NT2/D1 (cell line): ENCODE data around the gene ZSWIM6.

Experiments
- DNase-seq: peaks from one replicate; pipeline ENCODE4 v3.0.0-alpha.2; 2011; ENCODE audit warnings: low read depth, low spot score
- H3K27me3 ChIP-seq: 2 replicates; pipeline ENCODE4 v1.6.0; 2011; ENCODE audit warnings: mild to moderate bottlenecking; ENCODE audit not compliant: insufficient read length, insufficient read depth
- H3K36me3 ChIP-seq: 2 replicates; pipeline ENCODE4 v1.6.1; 2011; ENCODE audit warnings: mild to moderate bottlenecking, low read length, mixed read lengths; ENCODE audit not compliant: insufficient read depth, insufficient read length
- H3K4me1 ChIP-seq: 2 replicates; pipeline ENCODE4 v1.5.1; 2011; ENCODE audit not compliant: insufficient read depth, insufficient read length
- H3K4me3 ChIP-seq: 2 replicates; pipeline ENCODE4 v1.5.1; 2011; ENCODE audit warnings: low read depth; ENCODE audit not compliant: insufficient read length
- H3K9ac ChIP-seq: 2 replicates; pipeline ENCODE4 v1.6.0; 2011; ENCODE audit warnings: low read depth; ENCODE audit not compliant: insufficient read length
- H3K9me3 ChIP-seq: 2 replicates; pipeline ENCODE4 v1.5.1; 2011; ENCODE audit warnings: mild to moderate bottlenecking, low read length; ENCODE audit not compliant: insufficient read depth
- SUZ12 ChIP-seq: IDR thresholded peaks from 2 replicates; pipeline ENCODE4 v1.6.1; 2011; ENCODE audit not compliant: insufficient read length, insufficient read depth; ENCODE audit errors: extremely low read depth
- YY1 ChIP-seq: IDR thresholded peaks from 2 replicates; pipeline ENCODE4 v1.6.1; 2011; ENCODE audit not compliant: insufficient read length, insufficient read depth
- ZNF274 ChIP-seq: IDR thresholded peaks from 2 replicates; pipeline ENCODE4 v1.6.1; 2011; ENCODE audit warnings: mild to moderate bottlenecking, low read depth, low read length

ZSWIM6 gene

DNA sequence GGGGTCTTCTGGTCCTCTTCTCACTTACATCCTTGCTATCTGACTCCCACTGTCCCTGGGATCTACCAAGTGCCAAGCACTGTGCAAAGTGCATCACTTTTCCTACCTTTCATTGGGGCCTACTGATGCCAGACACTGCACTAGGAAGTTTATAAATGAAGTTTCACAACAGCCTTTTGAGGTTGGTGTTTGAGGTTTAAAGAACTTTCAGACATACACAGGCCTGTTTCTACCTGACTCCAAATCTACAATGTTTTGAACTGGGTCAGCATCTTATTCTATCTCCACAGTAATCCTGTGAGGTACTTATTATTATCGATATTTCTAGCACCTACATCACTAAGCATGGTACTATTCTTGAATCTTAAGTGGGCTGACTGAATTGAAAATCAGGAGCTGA is 227.7 kb downstream of the ZSWIM6 start:
- Histone ChIP-seq H3K9ac (no peak overlapping the region), H3K4me1 (no peaks in the 10 kb centered on the region), H3K4me3 (no peak overlapping the region), H3K36me3 (no peaks in the 10 kb centered on the region), H3K27me3 (no peaks in the 10 kb centered on the region), H3K9me3 (0 out of 2 replicates have a peak, but pooled peaks cover 4% of the 10 kb centered on the region)
- TF ChIP-seq YY1 (no peak), ZNF274 (no peak), SUZ12 (no peak)
- no peak for DNase-seq

- Histone ChIP-seq H3K9me3 (no peaks in the 10 kb centered on the region), H3K27me3 (no peaks in the 10 kb centered on the region), H3K4me1 (no peaks in the 10 kb centered on the region), H3K36me3 (no peaks in the 10 kb centered on the region), H3K4me3 (no peak overlapping the region), H3K9ac (no peak overlapping the region)
- no peak for TF ChIP-seq ZNF274
- no peak for TF ChIP-seq YY1
- TF ChIP-seq SUZ12 = no peak
- DNase-seq = no peak
These were observed 231.3 kb downstream of the ZSWIM6 start for GRCh38 chr5:61563401-61563800.

GRCh38 chr5:61567337-61567736 is 235.3 kb downstream of the ZSWIM6 start:
- TF ChIP-seq YY1 (no peak), ZNF274 (no peak), SUZ12 (no peak)
- no peaks in the 10 kb centered on the region for H3K27me3 ChIP-seq

DNA sequence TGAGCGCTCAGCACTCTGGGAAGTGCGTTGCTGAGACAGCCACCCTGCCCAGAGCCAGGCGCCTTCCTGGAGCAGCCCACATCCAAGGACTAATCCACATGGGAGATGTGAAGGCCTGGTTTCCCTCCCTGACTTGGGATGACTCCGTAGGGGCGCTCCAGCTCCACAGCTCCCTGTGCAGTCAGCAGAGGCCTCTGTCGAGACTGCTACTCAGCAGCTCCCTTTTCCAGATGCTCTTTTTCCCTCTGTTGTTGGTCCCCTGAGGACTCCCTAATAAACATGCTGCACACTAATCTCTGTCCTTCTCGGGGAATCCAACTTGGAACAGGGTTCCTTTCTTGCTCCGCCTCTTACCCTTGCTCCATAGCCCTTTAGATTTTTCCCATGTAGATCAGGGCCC is 237.3 kb downstream of the ZSWIM6 start:
- Histone ChIP-seq H3K4me1 (no peaks in the 10 kb centered on the region), H3K9me3 (no peaks in the 10 kb centered on the region), H3K4me3 (no peak overlapping the region), H3K9ac (no peak overlapping the region), H3K36me3 (no peaks in the 10 kb centered on the region), H3K27me3 (no peaks in the 10 kb centered on the region)
- TF ChIP-seq YY1 (no peak), SUZ12 (no peak), ZNF274 (no peak)
- DNase-seq = no peak

More at GRCh38 chr5:61567337-61567736, 235.3 kb downstream of the ZSWIM6 start:
- H3K36me3 ChIP-seq = no peaks in the 10 kb centered on the region
- no peaks in the 10 kb centered on the region for H3K4me1 ChIP-seq
- no peaks in the 10 kb centered on the region for H3K9me3 ChIP-seq
- H3K9ac ChIP-seq = no peak overlapping the region
- no peak for DNase-seq
- H3K4me3 ChIP-seq = no peak overlapping the region

DNA sequence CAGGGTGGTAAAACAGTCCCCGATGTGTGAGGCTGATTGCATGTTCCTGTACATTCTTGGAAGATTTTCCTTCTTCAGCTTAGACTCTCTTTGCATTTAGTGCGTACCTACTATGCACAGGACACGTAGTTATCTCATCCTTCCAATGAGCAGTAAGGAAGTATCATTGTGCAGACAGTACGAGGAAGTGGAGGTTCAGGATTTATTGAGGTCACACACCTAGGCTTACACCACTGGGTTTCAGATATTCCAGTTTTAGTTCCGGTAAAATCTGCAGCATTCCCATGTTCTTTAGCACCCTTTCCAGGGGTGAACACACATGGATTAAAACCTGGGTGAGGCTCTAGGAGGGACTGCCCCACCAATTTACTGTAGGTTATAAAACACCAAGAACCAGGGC is 238.7 kb downstream of the ZSWIM6 start:
- H3K36me3 ChIP-seq = no peaks in the 10 kb centered on the region
- no peaks in the 10 kb centered on the region for H3K4me1 ChIP-seq
- no peak overlapping the region for H3K4me3 ChIP-seq
- no peak for TF ChIP-seq ZNF274
- no peaks in the 10 kb centered on the region for H3K27me3 ChIP-seq
- no peak for DNase-seq
- no peaks in the 10 kb centered on the region for H3K9me3 ChIP-seq
- H3K9ac ChIP-seq = no peak overlapping the region

DNA sequence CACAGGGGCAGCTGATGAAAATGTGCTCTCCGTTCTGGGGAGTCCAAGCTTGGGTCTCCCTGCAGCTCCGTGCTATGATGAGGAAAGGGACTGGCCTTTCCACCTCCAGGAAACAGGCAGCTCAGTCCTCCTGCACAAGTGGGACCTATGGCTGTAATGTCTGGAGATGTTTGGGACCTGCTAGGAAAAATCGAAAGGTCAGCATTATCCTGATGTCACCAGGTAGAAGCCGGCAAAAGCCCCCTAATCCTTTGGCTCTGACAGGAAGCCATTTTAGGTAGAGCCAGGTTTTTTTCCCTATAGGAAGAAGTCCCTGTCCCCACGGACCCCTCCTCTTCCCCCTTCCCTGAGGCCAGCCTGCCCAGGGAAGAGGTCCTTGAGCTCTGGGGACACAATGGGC is 240.9 kb downstream of the ZSWIM6 start:
- Histone ChIP-seq H3K4me1 (no peaks in the 10 kb centered on the region), H3K9me3 (no peaks in the 10 kb centered on the region), H3K36me3 (no peaks in the 10 kb centered on the region), H3K27me3 (no peaks in the 10 kb centered on the region), H3K9ac (no peak overlapping the region), H3K4me3 (no peak overlapping the region)
- DNase-seq = no peak
- TF ChIP-seq YY1 (no peak), ZNF274 (no peak), SUZ12 (no peak)

DNA sequence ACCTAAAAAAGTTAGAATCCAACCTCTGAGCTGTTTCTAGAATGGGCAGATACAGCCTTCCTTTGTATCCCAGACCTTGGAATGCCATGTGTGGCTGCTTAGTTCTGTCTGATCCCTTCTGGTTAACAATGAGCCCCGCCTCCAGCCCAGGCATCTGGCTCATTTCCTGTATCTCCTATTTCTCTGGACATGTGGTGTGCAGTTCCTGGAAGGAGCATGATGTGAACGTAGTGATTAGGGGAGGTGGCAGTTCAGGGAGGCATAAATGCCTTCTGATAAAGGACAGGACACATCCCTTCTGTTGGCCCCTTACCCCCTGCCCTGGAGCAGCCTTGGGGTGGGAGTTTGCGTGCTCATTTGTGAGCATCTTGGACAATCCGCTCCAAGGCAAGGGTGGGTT is 243.0 kb downstream of the ZSWIM6 start:
- no peaks in the 10 kb centered on the region for H3K27me3 ChIP-seq
- no peaks in the 10 kb centered on the region for H3K4me1 ChIP-seq
- H3K9ac ChIP-seq = no peak overlapping the region
- no peaks in the 10 kb centered on the region for H3K36me3 ChIP-seq
- TF ChIP-seq YY1 (no peak), SUZ12 (no peak), ZNF274 (no peak)
- no peaks in the 10 kb centered on the region for H3K9me3 ChIP-seq
- H3K4me3 ChIP-seq = no peak overlapping the region
- DNase-seq = no peak

DNA sequence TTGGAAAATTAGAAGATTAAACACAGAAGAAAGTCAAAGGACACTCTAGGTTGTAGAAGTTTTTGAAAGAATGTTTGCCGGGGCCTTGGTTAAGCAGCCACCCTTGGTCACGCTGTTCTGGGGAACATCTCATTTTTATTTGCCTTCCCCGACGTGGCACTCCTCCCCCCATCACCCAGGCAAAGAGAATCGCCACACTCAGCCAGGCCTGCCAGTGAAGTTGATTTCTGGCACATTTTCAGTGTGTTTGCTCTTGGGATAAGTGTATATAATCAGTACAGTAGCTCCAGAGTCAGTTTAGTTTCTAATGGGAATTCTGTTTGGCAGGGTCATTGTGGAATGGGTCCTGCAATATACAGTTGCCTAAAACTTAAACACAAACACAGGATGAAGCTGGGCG is 243.5 kb downstream of the ZSWIM6 start:
- no peak for DNase-seq
- Histone ChIP-seq H3K36me3 (no peaks in the 10 kb centered on the region), H3K4me3 (no peak overlapping the region), H3K27me3 (no peaks in the 10 kb centered on the region), H3K9me3 (no peaks in the 10 kb centered on the region), H3K9ac (no peak overlapping the region), H3K4me1 (no peaks in the 10 kb centered on the region)
- TF ChIP-seq SUZ12 (no peak), ZNF274 (no peak), YY1 (no peak)
